CD8-positive, alpha-beta memory T cell (primary cell): ENCODE data around the gene MCTS1. TPM values are rescaled to one million over a fixed set of nuclear protein-coding genes. Genes with fewer than 3 reads are reported as not detected.

Source experiments
- CTCF ChIA-PET: fragments of 350-600 bp; sonication (Branson Sonifier 250); formaldehyde crosslinking; loops from one replicate; lab custom pipeline; 2021; ENCODE audit warnings: antibody characterized with exemption; lab: Charles Lee
- POLR2A ChIA-PET: fragments of 350-600 bp; sonication (Branson Sonifier 250); formaldehyde crosslinking; loops from one replicate; lab custom pipeline; 2021; ENCODE audit warnings: antibody characterized with exemption; lab: Charles Lee
- DNase-seq, 5 donors: peaks; one replicate each; pipeline versions ENCODE4 v3.0.0 to v3.0.0-alpha.2; 2020 to 2022; ENCODE audit warnings: mixed read lengths in 1 of 5
- H3K27ac ChIP-seq: one replicate; pipeline ENCODE4 v1.7.0; 2013; ENCODE audit warnings: low read depth, mild to moderate bottlenecking, low read length, moderate library complexity
- H3K27me3 ChIP-seq: 2 replicates; pipeline ENCODE4 v1.7.0; 2013; ENCODE audit warnings: low read length, mild to moderate bottlenecking; ENCODE audit not compliant: insufficient read depth, poor library complexity, severe bottlenecking
- H3K36me3 ChIP-seq: 2 replicates; pipeline ENCODE4 v1.7.0; 2013; ENCODE audit warnings: mild to moderate bottlenecking, low read length, moderate library complexity; ENCODE audit not compliant: insufficient read depth
- H3K4me1 ChIP-seq: 2 replicates; pipeline ENCODE4 v1.7.0; 2013; ENCODE audit warnings: mild to moderate bottlenecking, low read length, moderate library complexity; ENCODE audit not compliant: insufficient read depth
- H3K4me3 ChIP-seq: 2 replicates; pipeline ENCODE4 v1.7.0; 2013; ENCODE audit warnings: mild to moderate bottlenecking, low read length
- H3K9me3 ChIP-seq: 2 replicates; pipeline ENCODE4 v1.7.0; 2013; ENCODE audit warnings: mild to moderate bottlenecking, low read length
- H3K27ac Mint-ChIP-seq, 8 donors: one replicate each; pipeline ENCODE4 v1.8.0; 2020 to 2021; ENCODE audit warnings: mixed read lengths in 8 of 8, mild to moderate bottlenecking in 6 of 8, inconsistent platforms in 3 of 8, moderate library complexity in 3 of 8
- H3K27me3 Mint-ChIP-seq, 2 donors: one replicate each; pipeline ENCODE4 v1.8.0; 2020 to 2021; ENCODE audit warnings: mixed read lengths in 2 of 2, mild to moderate bottlenecking in 1 of 2, moderate library complexity in 1 of 2
- H3K36me3 Mint-ChIP-seq, 3 donors: one replicate each; pipeline ENCODE4 v1.8.0; 2020 to 2021; ENCODE audit warnings: mixed read lengths in 3 of 3, inconsistent platforms in 1 of 3, mild to moderate bottlenecking in 1 of 3
- H3K4me1 Mint-ChIP-seq, 3 donors: one replicate each; pipeline ENCODE4 v1.8.0; 2020 to 2021; ENCODE audit warnings: mixed read lengths in 3 of 3, inconsistent platforms in 1 of 3, mild to moderate bottlenecking in 1 of 3
- H3K4me3 Mint-ChIP-seq, 7 donors: one replicate each; pipeline ENCODE4 v1.8.0; 2020 to 2021; ENCODE audit warnings: mixed read lengths in 7 of 7, mild to moderate bottlenecking in 6 of 7, moderate library complexity in 4 of 7, inconsistent platforms in 2 of 7
- H3K9me3 Mint-ChIP-seq, 5 donors: one replicate each; pipeline ENCODE4 v1.8.0; 2020 to 2022; ENCODE audit warnings: mixed read lengths in 5 of 5, mild to moderate bottlenecking in 3 of 5, moderate library complexity in 2 of 5, inconsistent platforms in 1 of 5
- polyA plus RNA-seq: library from polyadenylated mRNA; unstranded; fragments of 300-500 nt; fragmentation: Illumina TruSeq; gene quantifications from one replicate; pipeline ENCODE4 v1.2.3, GENCODE V29; 2021
- total RNA-seq, 2 experiments: library from RNA; stranded (reverse); gene quantifications; one replicate each; pipeline ENCODE4 v1.2.3, GENCODE V29; 2021

Gene MCTS1, protein sequence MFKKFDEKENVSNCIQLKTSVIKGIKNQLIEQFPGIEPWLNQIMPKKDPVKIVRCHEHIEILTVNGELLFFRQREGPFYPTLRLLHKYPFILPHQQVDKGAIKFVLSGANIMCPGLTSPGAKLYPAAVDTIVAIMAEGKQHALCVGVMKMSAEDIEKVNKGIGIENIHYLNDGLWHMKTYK
- total RNA-seq (10 to 100 TPM; 61.1 to 75.9 TPM), polyA plus RNA-seq (85.6 TPM)

DNA sequence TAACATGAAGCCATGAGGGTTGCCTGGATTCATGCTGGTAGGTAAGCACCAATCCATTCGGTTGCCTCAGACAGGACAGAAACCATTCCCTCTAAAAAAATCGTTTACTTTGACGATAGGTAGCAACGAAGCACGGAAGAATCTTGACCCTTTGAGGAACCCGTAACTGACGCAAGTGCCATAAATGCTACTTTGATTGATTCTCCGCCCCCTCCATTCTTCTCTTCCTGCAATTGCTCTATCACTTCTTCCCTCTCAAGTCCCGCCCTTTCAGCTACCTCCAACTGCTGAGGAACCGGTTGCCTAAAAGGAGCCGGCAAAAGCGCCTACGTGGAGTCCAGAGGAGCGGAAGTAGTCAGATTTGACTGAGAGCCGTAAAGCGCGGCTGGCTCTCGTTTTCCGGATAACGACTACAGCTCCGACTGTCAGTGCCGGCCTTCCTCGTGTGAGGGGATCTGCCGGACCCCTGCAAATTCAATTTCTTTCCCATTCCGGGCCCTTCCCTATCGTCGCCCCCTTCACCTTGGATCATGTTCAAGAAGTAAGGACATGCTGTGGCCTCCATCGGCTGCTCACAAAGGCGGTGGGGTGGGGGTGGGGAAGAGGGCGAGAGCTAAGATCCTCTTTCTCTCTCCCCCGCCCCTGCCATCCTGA is at the start of gene MCTS1:
Gene MCTS1, plus strand, starts transcription at position 395 of the 654 bp plus-strand sequence. Its CDS starts 136 bp downstream, at position 531.
- ChIA-PET CTCF (interaction anchor here (1.3 kb wide), 1 partner anchor 43 kb away, joined by 4 read pairs; the partner anchor contains the start of gene CUL4B), POLR2A (interaction anchor here (0.9 to 1.7 kb wide), 3 partner anchors 26 to 42 kb away, joined by 3 to 39 read pairs (median 4); partner anchors contain the start of genes C1GALT1C1 and CUL4B)
- peak; percentile 61 to 86 (median 82) for DNase-seq
- no peaks in the 10 kb centered on the region for H3K9me3 Mint-ChIP-seq
- peaks cover 0 to 9% of the 10 kb centered on the region in 2 donors for H3K27me3 Mint-ChIP-seq
- Histone ChIP-seq H3K4me3 (peak within 1 kb of the TSS; percentile 57), H3K36me3 (no peaks in the 10 kb centered on the region), H3K4me1 (peaks cover 11% of the 10 kb centered on the region), H3K9me3 (no peaks in the 10 kb centered on the region), H3K27ac (peak within 1 kb of the TSS; percentile 87), H3K27me3 (no peaks in the 10 kb centered on the region)
- H3K4me3 Mint-ChIP-seq: peak within 1 kb of the TSS; percentile 93 to 98 (median 96)
- peaks cover 0 to 21% (median 2%) of the 10 kb centered on the region in 3 donors for H3K36me3 Mint-ChIP-seq
- peaks cover 7 to 13% (median 11%) of the 10 kb centered on the region in 3 donors for H3K4me1 Mint-ChIP-seq
- peak within 1 kb of the TSS; percentile 95 to 99 (median 97) for H3K27ac Mint-ChIP-seq

DNA sequence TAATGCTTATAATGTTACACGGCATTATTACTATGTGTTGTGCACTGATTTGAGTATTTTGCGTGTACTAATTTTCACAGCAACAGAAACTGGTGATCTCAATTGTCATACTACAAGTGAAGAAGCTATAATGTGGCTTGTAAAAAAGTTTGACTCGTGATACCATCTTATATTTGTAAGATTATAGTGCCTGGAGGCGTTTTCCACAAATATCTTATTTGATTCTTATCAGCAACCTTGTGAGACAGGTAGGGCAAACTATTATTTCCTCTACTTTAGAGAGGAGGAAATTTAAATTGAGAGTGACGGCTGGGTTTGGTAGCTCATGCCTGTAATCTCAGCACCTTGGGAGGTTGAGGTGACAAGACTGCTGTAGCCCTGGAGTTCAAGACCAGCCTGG is 47.6 kb upstream of the MCTS1 start:
- no peak overlapping the region for H3K4me3 ChIP-seq
- DNase-seq: no peak
- ChIA-PET POLR2A (no interaction called here), CTCF (no interaction called here)
- H3K36me3 ChIP-seq: no peaks in the 10 kb centered on the region
- Mint-ChIP-seq H3K4me3 (peak overlapping the region in 2 of 7 donors; percentile 42 to 54), H3K27me3 (no peaks in the 10 kb centered on the region), H3K27ac (peak overlapping the region in 3 of 8 donors; percentile 42 to 57 (median 52)), H3K9me3 (no peaks in the 10 kb centered on the region), H3K36me3 (peaks cover 0 to 38% (median 0%) of the 10 kb centered on the region in 3 donors), H3K4me1 (peaks cover 24 to 53% (median 50%) of the 10 kb centered on the region in 3 donors)
- H3K27ac ChIP-seq: no peak overlapping the region
- H3K9me3 ChIP-seq: no peaks in the 10 kb centered on the region
- H3K27me3 ChIP-seq: no peaks in the 10 kb centered on the region
- H3K4me1 ChIP-seq: peaks cover 22% of the 10 kb centered on the region

DNA sequence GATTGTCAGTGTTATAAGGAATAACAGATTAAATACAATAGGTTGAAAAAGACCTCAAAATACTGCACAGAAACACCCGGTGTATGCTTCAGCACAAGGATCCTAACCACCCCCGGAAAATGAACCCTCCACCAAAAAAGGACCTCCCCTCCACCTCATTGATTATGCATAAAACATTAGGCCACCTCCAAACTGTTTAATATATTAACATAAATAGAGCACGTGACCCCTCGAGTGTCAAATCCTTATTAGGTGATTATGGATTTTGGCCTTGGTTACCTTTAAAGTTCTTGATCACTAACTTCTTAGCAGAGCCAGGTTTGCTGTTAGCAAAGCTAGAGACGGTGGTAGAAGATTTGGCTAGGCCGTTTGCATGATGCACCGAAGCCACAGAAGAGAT is 44.1 kb upstream of the MCTS1 start:
- Mint-ChIP-seq H3K27me3 (peaks cover 0 to 2% of the 10 kb centered on the region in 2 donors), H3K36me3 (peaks cover 0 to 25% (median 0%) of the 10 kb centered on the region in 3 donors), H3K4me3 (peak overlapping the region; percentile 91 to 99 (median 96)), H3K9me3 (no peaks in the 10 kb centered on the region), H3K4me1 (peaks cover 24 to 48% (median 47%) of the 10 kb centered on the region in 3 donors), H3K27ac (peak overlapping the region; percentile 76 to 99 (median 94))
- POLR2A ChIA-PET: interaction anchor here (0.7 to 2.5 kb wide), 3 partner anchors 11 to 197 kb away, joined by 6 to 10 read pairs (median 6); no protein-coding TSS in a partner anchor
- no peak for DNase-seq
- H3K9me3 ChIP-seq: no peaks in the 10 kb centered on the region
- no peaks in the 10 kb centered on the region for H3K36me3 ChIP-seq
- peak overlapping the region; percentile 84 for H3K4me3 ChIP-seq
- CTCF ChIA-PET: no interaction called here
- H3K4me1 ChIP-seq: peaks cover 28% of the 10 kb centered on the region
- peak overlapping the region; percentile 94 for H3K27ac ChIP-seq
- no peaks in the 10 kb centered on the region for H3K27me3 ChIP-seq

- DNase-seq: peak in 2 of 5 donors; percentile 6 to 55
- H3K27ac Mint-ChIP-seq: peak overlapping the region; percentile 85 to 99 (median 96)
- Histone ChIP-seq H3K4me1 (peaks cover 28% of the 10 kb centered on the region), H3K4me3 (peak overlapping the region; percentile 84), H3K27me3 (no peaks in the 10 kb centered on the region), H3K27ac (peak overlapping the region; percentile 94), H3K9me3 (no peaks in the 10 kb centered on the region), H3K36me3 (no peaks in the 10 kb centered on the region)
- H3K36me3 Mint-ChIP-seq: peaks cover 0 to 23% (median 0%) of the 10 kb centered on the region in 3 donors
- H3K9me3 Mint-ChIP-seq: no peaks in the 10 kb centered on the region
- ChIA-PET CTCF (interaction anchor here (1.2 kb wide), 1 partner anchor 85 kb away, joined by 3 read pairs; no protein-coding TSS in a partner anchor), POLR2A (interaction anchor here (0.7 to 2.5 kb wide), 6 partner anchors 11 to 197 kb away, joined by 5 to 39 read pairs (median 8); partner anchors contain the start of genes C1GALT1C1 and MCTS1)
- H3K4me3 Mint-ChIP-seq: peak overlapping the region; percentile 91 to 99 (median 96)
- peaks cover 22 to 42% (median 41%) of the 10 kb centered on the region in 3 donors for H3K4me1 Mint-ChIP-seq
- H3K27me3 Mint-ChIP-seq: peaks cover 0 to 2% of the 10 kb centered on the region in 2 donors
Measured at GRCh38 chrX:120560405-120560841, 43.5 kb upstream of the MCTS1 start.

- H3K4me3 ChIP-seq: peak within 1 kb of the TSS; percentile 84
- ChIA-PET POLR2A (interaction anchor here (0.6 to 2.5 kb wide), 8 partner anchors 10 to 426 kb away, joined by 3 to 39 read pairs (median 6); partner anchors contain the start of genes C1GALT1C1 and MCTS1), CTCF (interaction anchor here (1.1 to 1.2 kb wide), 2 partner anchors 43 to 85 kb away, joined by 3 to 4 read pairs; partner anchors contain the start of gene MCTS1)
- Mint-ChIP-seq H3K36me3 (peaks cover 0 to 20% (median 0%) of the 10 kb centered on the region in 3 donors), H3K4me1 (peaks cover 20 to 39% (median 39%) of the 10 kb centered on the region in 3 donors), H3K4me3 (peak within 1 kb of the TSS; percentile 91 to 99 (median 96)), H3K27me3 (peaks cover 0 to 2% of the 10 kb centered on the region in 2 donors), H3K27ac (peak within 1 kb of the TSS; percentile 92 to 99 (median 96)), H3K9me3 (no peaks in the 10 kb centered on the region)
- H3K27me3 ChIP-seq: no peaks in the 10 kb centered on the region
- DNase-seq: peak; percentile 84 to 95 (median 89)
- H3K4me1 ChIP-seq: peaks cover 25% of the 10 kb centered on the region
- peak within 1 kb of the TSS; percentile 94 for H3K27ac ChIP-seq
- no peaks in the 10 kb centered on the region for H3K36me3 ChIP-seq
- no peaks in the 10 kb centered on the region for H3K9me3 ChIP-seq
Measured at GRCh38 chrX:120560842-120561633, 42.9 kb upstream of the MCTS1 start, which contains the start of gene CUL4B. CUL4B (minus strand) TSS chrX:120560962; CDS start chrX:120560638, 324 bp downstream.

GRCh38 chrX:120561634-120562568 is 42.0 kb upstream of the MCTS1 start:
- Mint-ChIP-seq H3K27me3 (peaks cover 0 to 2% of the 10 kb centered on the region in 2 donors), H3K36me3 (peaks cover 0 to 16% (median 0%) of the 10 kb centered on the region in 3 donors), H3K9me3 (no peaks in the 10 kb centered on the region), H3K4me3 (peak overlapping the region; percentile 91 to 99 (median 96)), H3K4me1 (peaks cover 17 to 35% (median 35%) of the 10 kb centered on the region in 3 donors), H3K27ac (peak overlapping the region; percentile 89 to 99 (median 94))
- Histone ChIP-seq H3K4me3 (peak overlapping the region; percentile 84), H3K9me3 (no peaks in the 10 kb centered on the region), H3K4me1 (peaks cover 20% of the 10 kb centered on the region), H3K27me3 (no peaks in the 10 kb centered on the region), H3K27ac (peak overlapping the region; percentile 94), H3K36me3 (no peaks in the 10 kb centered on the region)
- DNase-seq: no peak
- CTCF ChIA-PET: interaction anchor here (1.1 to 1.2 kb wide), 2 partner anchors 42 to 86 kb away, joined by 3 to 4 read pairs; partner anchors contain the start of gene MCTS1
- POLR2A ChIA-PET: interaction anchor here (0.6 to 2.5 kb wide), 7 partner anchors 9 to 427 kb away, joined by 3 to 39 read pairs (median 6); partner anchors contain the start of genes C1GALT1C1 and MCTS1
